ENCODE data around the gene EXTL1.

The EXTL1 gene

DNA sequence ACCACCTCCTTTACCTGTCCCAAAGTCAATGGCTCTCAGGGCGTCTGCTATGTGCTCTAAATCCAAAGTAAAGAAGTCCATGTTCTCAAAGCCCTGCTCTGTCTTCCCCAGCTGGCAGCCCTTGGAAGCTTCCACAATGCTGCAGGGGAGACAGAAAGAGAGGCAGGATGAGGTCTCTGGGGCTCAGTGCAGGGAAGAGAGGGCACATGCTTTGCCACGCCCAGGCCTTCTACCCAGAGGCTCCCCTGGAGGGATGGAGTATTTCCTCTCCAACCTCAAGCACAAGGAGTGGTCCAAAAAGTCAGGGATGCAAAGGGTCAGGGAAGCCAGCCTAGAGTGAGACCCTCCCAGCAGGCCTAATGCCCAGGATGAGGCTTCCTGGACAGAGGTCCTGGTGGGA, 35.6 kb downstream of the EXTL1 start:
- Histone ChIP-seq H3K9ac (ENCODE audit: low read length in 2 of 2) (no peak overlapping the region), H3K4me1 (ENCODE audit: control insufficient read depth, insufficient read depth, low read length) (peaks cover 2% of the 10 kb centered on the region), H3K27me3 (ENCODE audit: control insufficient read depth in 1 of 2, insufficient read depth in 2 of 2, low read length in 2 of 2) (peaks cover 16% of the 10 kb centered on the region in 2 donors), H3K4me3 (ENCODE audit: low read length in 2 of 2) (no peak overlapping the region), H3K36me3 (ENCODE audit: control insufficient read depth in 2 of 2, insufficient read depth in 2 of 2, low read length in 2 of 2) (no peaks in the 10 kb centered on the region), H3K27ac (ENCODE audit: low read length) (no peak overlapping the region), H3K9me3 (ENCODE audit: control insufficient read depth in 2 of 2, low read length in 2 of 2) (no peaks in the 10 kb centered on the region)

DNA sequence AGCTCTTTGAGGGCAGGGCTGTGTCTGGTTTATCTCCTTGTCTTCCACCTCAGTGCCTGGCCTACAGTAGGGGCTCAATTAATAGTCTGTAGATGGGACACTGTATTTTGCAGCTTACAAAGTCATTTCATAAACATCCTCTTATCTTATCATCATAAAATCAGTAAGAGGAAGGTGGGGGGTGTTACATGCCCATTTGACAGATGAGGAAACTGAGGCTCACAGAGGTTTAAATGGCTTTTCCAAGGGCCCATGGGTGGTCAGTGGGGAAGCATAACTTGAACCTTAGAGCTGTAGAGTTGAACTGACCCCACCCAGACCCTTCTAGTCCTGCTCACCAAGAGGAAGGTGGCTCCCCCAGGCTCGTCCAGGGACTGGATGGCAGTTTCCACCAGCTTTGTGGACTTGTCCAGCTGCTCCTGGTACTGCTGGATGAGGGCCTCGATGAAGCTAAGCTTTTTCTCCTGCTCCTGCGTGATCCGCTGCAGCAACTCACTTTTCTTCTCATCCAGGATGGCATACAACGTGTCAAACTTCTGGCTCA, 36.5 kb downstream of the EXTL1 start:
- Histone ChIP-seq H3K4me1 (ENCODE audit: control insufficient read depth, insufficient read depth, low read length) (peaks cover 2% of the 10 kb centered on the region), H3K4me3 (ENCODE audit: low read length in 2 of 2) (no peak overlapping the region), H3K9me3 (ENCODE audit: control insufficient read depth in 2 of 2, low read length in 2 of 2) (no peaks in the 10 kb centered on the region), H3K27me3 (ENCODE audit: control insufficient read depth in 1 of 2, insufficient read depth in 2 of 2, low read length in 2 of 2) (peaks cover 16% of the 10 kb centered on the region in 2 donors), H3K36me3 (ENCODE audit: control insufficient read depth in 2 of 2, insufficient read depth in 2 of 2, low read length in 2 of 2) (no peaks in the 10 kb centered on the region), H3K9ac (ENCODE audit: low read length in 2 of 2) (no peak overlapping the region), H3K27ac (ENCODE audit: low read length) (no peak overlapping the region)

GRCh38 chr1:26059906-26060305, 38.3 kb downstream of the EXTL1 start:
- no peaks in the 10 kb centered on the region for H3K4me1 ChIP-seq (ENCODE audit: control insufficient read depth, insufficient read depth, low read length)
- no peak overlapping the region for H3K9ac ChIP-seq (ENCODE audit: low read length in 2 of 2)
- H3K4me3 ChIP-seq (ENCODE audit: low read length in 2 of 2), result no peak overlapping the region
- H3K36me3 ChIP-seq (ENCODE audit: control insufficient read depth in 2 of 2, insufficient read depth in 2 of 2, low read length in 2 of 2), result no peaks in the 10 kb centered on the region
- no peaks in the 10 kb centered on the region for H3K9me3 ChIP-seq (ENCODE audit: control insufficient read depth in 2 of 2, low read length in 2 of 2)
- H3K27me3 ChIP-seq (ENCODE audit: control insufficient read depth in 1 of 2, insufficient read depth in 2 of 2, low read length in 2 of 2), result peaks cover 13 to 15% of the 10 kb centered on the region in 2 donors
- H3K27ac ChIP-seq (ENCODE audit: low read length), result no peak overlapping the region

GRCh38 chr1:26060832-26061574, 39.4 kb downstream of the EXTL1 start:
- H3K27me3 ChIP-seq (ENCODE audit: control insufficient read depth in 1 of 2, insufficient read depth in 2 of 2, low read length in 2 of 2), result peaks cover 13% of the 10 kb centered on the region in 2 donors
- no peak overlapping the region for H3K9ac ChIP-seq (ENCODE audit: low read length in 2 of 2)
- H3K27ac ChIP-seq (ENCODE audit: low read length), result no peak overlapping the region
- no peaks in the 10 kb centered on the region for H3K9me3 ChIP-seq (ENCODE audit: control insufficient read depth in 2 of 2, low read length in 2 of 2)
- no peak overlapping the region for H3K4me3 ChIP-seq (ENCODE audit: low read length in 2 of 2)
- H3K36me3 ChIP-seq (ENCODE audit: control insufficient read depth in 2 of 2, insufficient read depth in 2 of 2, low read length in 2 of 2), result no peaks in the 10 kb centered on the region
- H3K4me1 ChIP-seq (ENCODE audit: control insufficient read depth, insufficient read depth, low read length), result no peaks in the 10 kb centered on the region

DNA sequence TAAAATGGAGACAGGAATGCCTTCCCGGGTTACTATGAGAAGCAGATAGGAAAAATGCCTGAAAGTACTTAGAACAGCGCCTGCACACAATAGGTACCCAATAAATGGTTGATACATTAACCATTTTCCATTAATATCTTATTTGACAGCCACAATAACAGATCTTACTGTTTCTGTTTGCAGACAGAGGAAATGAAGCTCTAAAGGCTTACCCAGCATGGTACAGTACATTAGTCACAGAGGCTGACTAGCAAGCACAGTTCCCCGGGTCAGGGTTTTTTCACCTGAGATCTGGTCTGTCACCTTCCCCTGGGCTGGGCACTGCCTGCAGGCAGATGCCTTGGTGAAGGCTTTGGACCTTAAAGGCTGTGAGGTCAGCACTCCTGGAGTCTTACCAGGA, 43.0 kb downstream of the EXTL1 start:
- H3K27ac ChIP-seq (ENCODE audit: low read length), result no peak overlapping the region
- H3K4me1 ChIP-seq (ENCODE audit: control insufficient read depth, insufficient read depth, low read length), result peaks cover 3% of the 10 kb centered on the region
- no peaks in the 10 kb centered on the region for H3K9me3 ChIP-seq (ENCODE audit: control insufficient read depth in 2 of 2, low read length in 2 of 2)
- no peaks in the 10 kb centered on the region for H3K36me3 ChIP-seq (ENCODE audit: control insufficient read depth in 2 of 2, insufficient read depth in 2 of 2, low read length in 2 of 2)
- no peak overlapping the region for H3K9ac ChIP-seq (ENCODE audit: low read length in 2 of 2)
- H3K4me3 ChIP-seq (ENCODE audit: low read length in 2 of 2), result no peak overlapping the region
- peaks cover 11% of the 10 kb centered on the region in 2 donors for H3K27me3 ChIP-seq (ENCODE audit: control insufficient read depth in 1 of 2, insufficient read depth in 2 of 2, low read length in 2 of 2)

DNA sequence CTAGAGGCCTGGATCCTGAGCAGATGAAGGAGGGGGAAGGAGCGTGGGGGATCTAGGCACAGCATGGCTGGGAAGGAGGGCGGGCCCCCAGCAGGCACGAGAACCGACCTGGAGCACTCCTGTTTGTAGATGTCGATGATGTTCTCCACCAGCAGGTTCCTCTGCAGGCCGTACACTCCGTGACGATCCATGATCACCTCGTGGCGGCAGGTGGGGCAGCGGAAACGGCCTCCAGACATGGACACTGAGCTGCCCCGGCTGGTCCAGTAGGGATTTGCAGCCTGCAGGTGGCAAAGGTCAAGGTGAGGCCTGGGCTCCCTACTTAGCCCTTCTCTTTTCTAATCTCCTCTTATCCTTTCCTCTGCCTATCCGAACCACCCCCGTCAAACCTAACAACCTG, 44.6 kb downstream of the EXTL1 start:
- peaks cover 4 to 14% of the 10 kb centered on the region in 2 donors for H3K27me3 ChIP-seq (ENCODE audit: control insufficient read depth in 1 of 2, insufficient read depth in 2 of 2, low read length in 2 of 2)
- H3K4me3 ChIP-seq (ENCODE audit: low read length in 2 of 2), result no peak overlapping the region
- peaks cover 3% of the 10 kb centered on the region for H3K4me1 ChIP-seq (ENCODE audit: control insufficient read depth, insufficient read depth, low read length)
- no peak overlapping the region for H3K9ac ChIP-seq (ENCODE audit: low read length in 2 of 2)
- H3K36me3 ChIP-seq (ENCODE audit: control insufficient read depth in 2 of 2, insufficient read depth in 2 of 2, low read length in 2 of 2), result no peaks in the 10 kb centered on the region
- H3K27ac ChIP-seq (ENCODE audit: low read length), result no peak overlapping the region
- no peaks in the 10 kb centered on the region for H3K9me3 ChIP-seq (ENCODE audit: control insufficient read depth in 2 of 2, low read length in 2 of 2)

- Histone ChIP-seq H3K36me3 (ENCODE audit: control insufficient read depth in 2 of 2, insufficient read depth in 2 of 2, low read length in 2 of 2) (no peaks in the 10 kb centered on the region), H3K9ac (ENCODE audit: low read length in 2 of 2) (no peak overlapping the region), H3K27ac (ENCODE audit: low read length) (no peak overlapping the region), H3K4me1 (ENCODE audit: control insufficient read depth, insufficient read depth, low read length) (peaks cover 3% of the 10 kb centered on the region), H3K27me3 (ENCODE audit: control insufficient read depth in 1 of 2, insufficient read depth in 2 of 2, low read length in 2 of 2) (peaks cover 2 to 16% of the 10 kb centered on the region in 2 donors), H3K9me3 (ENCODE audit: control insufficient read depth in 2 of 2, low read length in 2 of 2) (no peaks in the 10 kb centered on the region), H3K4me3 (ENCODE audit: low read length in 2 of 2) (no peak overlapping the region)
Measured at GRCh38 chr1:26066857-26067256, 45.3 kb downstream of the EXTL1 start.

- Histone ChIP-seq H3K27me3 (ENCODE audit: control insufficient read depth in 1 of 2, insufficient read depth in 2 of 2, low read length in 2 of 2) (peaks cover 2 to 16% of the 10 kb centered on the region in 2 donors), H3K36me3 (ENCODE audit: control insufficient read depth in 2 of 2, insufficient read depth in 2 of 2, low read length in 2 of 2) (no peaks in the 10 kb centered on the region), H3K9ac (ENCODE audit: low read length in 2 of 2) (no peak within 1 kb of the TSS), H3K9me3 (ENCODE audit: control insufficient read depth in 2 of 2, low read length in 2 of 2) (no peaks in the 10 kb centered on the region), H3K4me3 (ENCODE audit: low read length in 2 of 2) (no peak within 1 kb of the TSS), H3K27ac (ENCODE audit: low read length) (no peak within 1 kb of the TSS), H3K4me1 (ENCODE audit: control insufficient read depth, insufficient read depth, low read length) (peaks cover 3% of the 10 kb centered on the region)
Measured at GRCh38 chr1:26067432-26067911, 45.9 kb downstream of the EXTL1 start, which contains the start of gene TRIM63. TRIM63 (minus strand) TSS chr1:26067630; CDS start chr1:26067494, 136 bp downstream.

- peaks cover 0 to 15% of the 10 kb centered on the region in 2 donors for H3K27me3 ChIP-seq (ENCODE audit: control insufficient read depth in 1 of 2, insufficient read depth in 2 of 2, low read length in 2 of 2)
- H3K36me3 ChIP-seq (ENCODE audit: control insufficient read depth in 2 of 2, insufficient read depth in 2 of 2, low read length in 2 of 2), result no peaks in the 10 kb centered on the region
- H3K27ac ChIP-seq (ENCODE audit: low read length), result no peak overlapping the region
- H3K9ac ChIP-seq (ENCODE audit: low read length in 2 of 2), result no peak overlapping the region
- peaks cover 3% of the 10 kb centered on the region for H3K4me1 ChIP-seq (ENCODE audit: control insufficient read depth, insufficient read depth, low read length)
- H3K4me3 ChIP-seq (ENCODE audit: low read length in 2 of 2), result no peak overlapping the region
- H3K9me3 ChIP-seq (ENCODE audit: control insufficient read depth in 2 of 2, low read length in 2 of 2), result no peaks in the 10 kb centered on the region
Measured at GRCh38 chr1:26069941-26070295, 48.3 kb downstream of the EXTL1 start.

GRCh38 chr1:26070296-26070962, 48.9 kb downstream of the EXTL1 start:
- H3K9ac ChIP-seq (ENCODE audit: low read length in 2 of 2), result no peak overlapping the region
- no peak overlapping the region for H3K4me3 ChIP-seq (ENCODE audit: low read length in 2 of 2)
- no peaks in the 10 kb centered on the region for H3K9me3 ChIP-seq (ENCODE audit: control insufficient read depth in 2 of 2, low read length in 2 of 2)
- no peak overlapping the region for H3K27ac ChIP-seq (ENCODE audit: low read length)
- H3K36me3 ChIP-seq (ENCODE audit: control insufficient read depth in 2 of 2, insufficient read depth in 2 of 2, low read length in 2 of 2), result no peaks in the 10 kb centered on the region
- H3K27me3 ChIP-seq (ENCODE audit: control insufficient read depth in 1 of 2, insufficient read depth in 2 of 2, low read length in 2 of 2), result peaks cover 0 to 17% of the 10 kb centered on the region in 2 donors
- H3K4me1 ChIP-seq (ENCODE audit: control insufficient read depth, insufficient read depth, low read length), result peaks cover 3% of the 10 kb centered on the region

DNA sequence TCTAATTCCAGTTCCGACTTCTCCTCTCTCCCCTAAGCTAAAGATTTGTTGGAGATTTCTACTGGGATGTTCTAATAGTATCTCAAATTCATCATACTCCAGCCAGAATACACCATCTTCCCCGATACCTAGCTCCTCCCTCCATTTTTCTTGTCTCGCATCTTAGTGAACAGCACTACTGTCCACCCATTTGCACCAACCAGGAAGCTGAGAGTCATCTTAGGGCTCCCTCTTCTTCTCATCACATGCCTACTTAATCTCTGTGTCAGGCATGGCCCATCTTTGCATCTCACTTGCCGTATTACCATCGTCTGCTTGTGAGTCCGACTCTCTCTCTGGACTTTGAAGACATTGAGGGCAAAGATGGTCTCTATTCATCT, 49.4 kb downstream of the EXTL1 start:
- H3K4me3 ChIP-seq (ENCODE audit: low read length in 2 of 2), result no peak overlapping the region
- H3K9me3 ChIP-seq (ENCODE audit: control insufficient read depth in 2 of 2, low read length in 2 of 2), result no peaks in the 10 kb centered on the region
- peaks cover 4 to 21% of the 10 kb centered on the region in 2 donors for H3K27me3 ChIP-seq (ENCODE audit: control insufficient read depth in 1 of 2, insufficient read depth in 2 of 2, low read length in 2 of 2)
- H3K36me3 ChIP-seq (ENCODE audit: control insufficient read depth in 2 of 2, insufficient read depth in 2 of 2, low read length in 2 of 2), result no peaks in the 10 kb centered on the region
- peaks cover 3% of the 10 kb centered on the region for H3K4me1 ChIP-seq (ENCODE audit: control insufficient read depth, insufficient read depth, low read length)
- no peak overlapping the region for H3K27ac ChIP-seq (ENCODE audit: low read length)
- no peak overlapping the region for H3K9ac ChIP-seq (ENCODE audit: low read length in 2 of 2)
